HUES48 (cell line): ENCODE data around the gene OR11H7.
"Not testable (repeated sequence)": the region's sequence is repeated elsewhere in the genome, so short reads cannot be mapped to it uniquely, and the experiment has no call there.

Experiments
- H3K27ac ChIP-seq: one replicate; pipeline ENCODE4 v1.7.0; 2013; ENCODE audit warnings: low read depth, low read length, inconsistent platforms
- H3K27me3 ChIP-seq: 2 replicates; pipeline ENCODE4 v1.6.1; 2013; ENCODE audit warnings: mild to moderate bottlenecking, low read length; ENCODE audit not compliant: control insufficient read depth, insufficient read depth
- H3K36me3 ChIP-seq: 2 replicates; pipeline ENCODE4 v1.6.1; 2013; ENCODE audit warnings: low read length; ENCODE audit not compliant: control insufficient read depth, insufficient read depth
- H3K4me1 ChIP-seq: 2 replicates; pipeline ENCODE4 v1.6.1; 2013; ENCODE audit warnings: mild to moderate bottlenecking, low read length; ENCODE audit not compliant: control insufficient read depth, insufficient read depth
- H3K4me3 ChIP-seq: 2 replicates; pipeline ENCODE4 v1.5.1; 2013; ENCODE audit warnings: mild to moderate bottlenecking, low read depth, low read length
- H3K9ac ChIP-seq: 2 replicates; pipeline ENCODE4 v1.6.1; 2013; ENCODE audit warnings: mild to moderate bottlenecking, low read depth, low read length, moderate library complexity
- H3K9me3 ChIP-seq: 2 replicates; pipeline ENCODE4 v1.6.1; 2013; ENCODE audit warnings: low read length; ENCODE audit not compliant: control insufficient read depth, insufficient read depth

Gene OR11H7

DNA sequence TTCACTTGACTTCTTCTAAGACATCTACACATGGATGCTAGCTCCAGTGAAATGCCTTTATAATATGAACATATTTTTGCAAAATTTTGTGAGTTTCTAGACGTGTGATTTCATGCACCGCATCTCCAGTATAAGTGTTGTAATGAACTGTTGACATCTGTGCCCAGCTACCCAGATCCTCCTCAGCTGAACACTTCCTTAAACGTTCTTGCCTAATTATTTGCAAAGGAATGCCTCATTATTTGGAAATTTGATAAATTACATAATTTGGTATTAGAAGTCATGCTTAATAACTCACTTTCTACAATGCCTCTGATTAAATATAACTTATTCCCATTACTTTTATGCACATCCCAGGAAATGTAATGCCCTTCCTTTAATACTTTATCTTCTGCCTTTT lies 24.1 kb upstream of the OR11H7 start:
- Histone ChIP-seq H3K27me3 (no peaks in the 10 kb centered on the region), H3K9ac (no peak overlapping the region), H3K4me1 (no peaks in the 10 kb centered on the region), H3K27ac (no peak overlapping the region), H3K4me3 (no peak overlapping the region), H3K36me3 (no peaks in the 10 kb centered on the region), H3K9me3 (peaks cover 92% of the 10 kb centered on the region)

DNA sequence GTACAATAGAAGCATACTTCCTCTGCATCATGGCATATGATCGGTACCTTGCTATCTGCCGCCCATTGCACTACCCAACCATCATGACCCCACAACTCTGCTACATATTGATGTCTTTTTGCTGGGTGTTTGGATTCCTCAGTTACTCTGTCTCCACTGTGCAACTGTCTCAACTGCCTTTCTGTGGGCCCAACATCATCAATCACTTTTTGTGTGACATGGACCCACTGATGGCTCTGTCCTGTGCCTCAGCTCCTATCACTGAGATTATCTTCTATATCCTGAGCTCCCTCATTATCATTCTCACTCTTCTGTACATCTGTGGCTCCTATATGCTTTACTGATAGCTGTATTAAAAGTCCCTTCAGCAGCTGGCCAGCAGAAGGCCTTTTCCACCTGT lies 19.2 kb upstream of the OR11H7 start:
- H3K27ac ChIP-seq, result no peak overlapping the region
- H3K4me1 ChIP-seq, result no peaks in the 10 kb centered on the region
- H3K4me3 ChIP-seq, result no peak overlapping the region
- H3K36me3 ChIP-seq, result no peaks in the 10 kb centered on the region
- H3K27me3 ChIP-seq, result no peaks in the 10 kb centered on the region
- peaks cover 78% of the 10 kb centered on the region for H3K9me3 ChIP-seq
- H3K9ac ChIP-seq, result no peak overlapping the region

DNA sequence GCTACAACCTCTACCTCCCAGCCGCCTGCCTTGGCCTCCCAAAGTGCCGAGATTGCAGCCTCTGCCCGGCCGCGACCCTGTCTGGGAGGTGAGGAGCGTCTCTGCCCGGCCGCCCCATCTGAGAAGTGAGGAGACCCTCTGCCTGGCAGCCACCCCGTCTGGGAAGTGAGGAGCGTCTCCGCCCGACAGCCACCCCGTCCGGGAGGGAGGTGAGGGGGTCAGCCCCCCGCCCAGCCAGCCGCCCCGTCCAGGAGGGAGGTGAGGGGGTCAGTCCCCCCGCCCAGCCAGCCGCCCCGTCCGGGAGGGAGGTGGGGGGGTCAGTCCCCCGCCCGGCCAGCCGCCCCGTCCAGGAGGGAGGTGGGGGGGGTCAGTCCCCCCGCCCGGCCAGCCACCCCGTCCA lies 16.4 kb upstream of the OR11H7 start:
- H3K27me3 ChIP-seq, H3K9ac ChIP-seq, H3K27ac ChIP-seq, H3K36me3 ChIP-seq, H3K4me1 ChIP-seq, H3K4me3 ChIP-seq: not testable (repeated sequence)
- H3K9me3 ChIP-seq, result peaks cover 69% of the 10 kb centered on the region

DNA sequence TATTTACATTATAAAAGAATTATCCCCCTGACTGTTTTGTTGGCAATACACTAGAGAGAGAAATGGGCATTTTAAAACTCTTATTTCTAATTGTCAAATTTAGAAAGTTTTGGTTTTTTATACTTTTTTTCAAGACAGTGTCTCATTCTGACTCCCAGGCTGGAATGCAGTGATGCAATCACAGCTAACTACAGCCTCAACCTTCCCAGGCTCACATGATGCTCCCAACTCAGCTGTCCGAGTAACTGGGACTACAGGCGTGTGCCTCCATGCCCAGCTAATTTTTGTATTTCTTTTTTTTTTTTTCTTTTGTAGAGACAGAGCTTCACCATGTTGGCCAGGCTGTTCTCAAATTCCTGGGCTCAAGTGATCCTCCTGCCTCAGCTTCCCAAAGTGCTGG lies 13.6 kb upstream of the OR11H7 start:
- no peak overlapping the region for H3K4me3 ChIP-seq
- H3K9ac ChIP-seq, result no peak overlapping the region
- H3K36me3 ChIP-seq, result no peaks in the 10 kb centered on the region
- H3K9me3 ChIP-seq, result peaks cover 68% of the 10 kb centered on the region
- H3K27me3 ChIP-seq, result no peaks in the 10 kb centered on the region
- no peaks in the 10 kb centered on the region for H3K4me1 ChIP-seq
- no peak overlapping the region for H3K27ac ChIP-seq

DNA sequence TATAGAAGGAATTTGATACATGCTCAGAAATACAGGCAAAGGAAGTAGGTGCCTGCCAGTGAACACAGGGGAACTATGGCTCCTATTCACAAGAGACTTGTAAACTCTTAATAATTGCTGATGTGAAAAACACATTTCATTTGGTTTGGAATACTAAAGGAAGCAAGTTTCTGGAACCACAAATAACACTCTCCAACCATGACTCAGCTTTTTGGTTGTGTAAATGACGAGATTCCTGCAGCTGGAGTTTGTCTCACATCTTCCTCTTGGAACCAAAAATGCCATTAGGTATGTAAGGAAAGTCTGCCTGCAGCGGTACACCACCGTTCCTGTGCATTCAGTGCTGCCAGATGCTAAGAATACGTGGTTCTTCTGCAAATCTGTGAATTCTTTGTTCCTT lies 9.7 kb upstream of the OR11H7 start:
- Histone ChIP-seq H3K27me3 (no peaks in the 10 kb centered on the region), H3K4me3 (no peak overlapping the region), H3K27ac (no peak overlapping the region), H3K9me3 (peaks cover 77% of the 10 kb centered on the region), H3K36me3 (no peaks in the 10 kb centered on the region), H3K9ac (no peak overlapping the region), H3K4me1 (no peaks in the 10 kb centered on the region)

DNA sequence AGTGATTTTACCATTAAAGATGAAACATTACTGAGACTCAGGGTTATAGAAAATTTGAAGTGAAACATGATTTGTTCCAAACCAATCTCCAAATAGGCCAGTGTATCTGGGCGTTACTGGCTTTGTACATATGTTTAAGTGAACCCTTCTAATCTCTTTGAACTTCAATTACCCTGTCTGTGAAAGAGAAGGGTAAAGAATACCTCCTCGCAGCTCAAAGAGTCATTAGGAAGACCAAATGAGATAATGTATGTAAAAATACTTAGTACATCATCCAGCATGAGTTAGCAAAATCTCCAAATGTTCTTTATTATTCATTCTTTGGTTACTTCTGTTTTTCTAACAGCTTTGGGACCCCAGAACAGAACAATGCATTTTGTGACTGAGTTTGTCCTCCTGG lies 5.4 kb upstream of the OR11H7 start, which contains the start of gene OR11H6:
OR11H6 (plus strand) TSS at position 301 of the 400 bp plus-strand sequence; CDS start at position 301, 0 bp downstream.
- H3K4me3 ChIP-seq, result no peak within 1 kb of the TSS
- peaks cover 84% of the 10 kb centered on the region for H3K9me3 ChIP-seq

DNA sequence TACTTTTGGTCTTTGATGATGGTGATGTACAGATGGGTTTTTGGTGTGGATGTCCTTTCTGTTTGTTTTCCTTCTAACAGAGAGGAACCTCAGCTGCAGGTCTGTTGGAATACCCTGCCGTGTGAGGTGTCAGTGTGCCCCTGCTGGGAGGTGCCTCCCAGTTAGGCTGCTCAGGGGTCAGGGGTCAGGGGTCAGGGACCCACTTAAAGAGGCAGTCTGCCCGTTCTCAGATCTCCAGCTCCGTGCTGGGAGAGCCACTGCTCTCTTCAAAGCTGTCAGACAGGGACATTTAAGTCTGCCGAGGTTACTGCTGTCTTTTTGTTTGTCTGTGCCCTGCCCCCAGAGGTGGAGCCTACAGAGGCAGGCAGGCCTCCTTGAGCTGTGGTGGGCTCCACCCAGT lies 6.6 kb downstream of the OR11H7 start:
- not testable (repeated sequence) for H3K4me1 ChIP-seq, H3K9ac ChIP-seq, H3K27ac ChIP-seq, H3K4me3 ChIP-seq, H3K36me3 ChIP-seq, H3K27me3 ChIP-seq
- H3K9me3 ChIP-seq, result peaks cover 18% of the 10 kb centered on the region

More for the DNA sequence above, 5.4 kb upstream of the OR11H7 start, which contains the start of gene OR11H6:
- H3K36me3 ChIP-seq, result no peaks in the 10 kb centered on the region
- H3K4me1 ChIP-seq, result no peaks in the 10 kb centered on the region
- H3K27me3 ChIP-seq, result no peaks in the 10 kb centered on the region
- no peak within 1 kb of the TSS for H3K9ac ChIP-seq
- H3K27ac ChIP-seq, result no peak within 1 kb of the TSS

DNA sequence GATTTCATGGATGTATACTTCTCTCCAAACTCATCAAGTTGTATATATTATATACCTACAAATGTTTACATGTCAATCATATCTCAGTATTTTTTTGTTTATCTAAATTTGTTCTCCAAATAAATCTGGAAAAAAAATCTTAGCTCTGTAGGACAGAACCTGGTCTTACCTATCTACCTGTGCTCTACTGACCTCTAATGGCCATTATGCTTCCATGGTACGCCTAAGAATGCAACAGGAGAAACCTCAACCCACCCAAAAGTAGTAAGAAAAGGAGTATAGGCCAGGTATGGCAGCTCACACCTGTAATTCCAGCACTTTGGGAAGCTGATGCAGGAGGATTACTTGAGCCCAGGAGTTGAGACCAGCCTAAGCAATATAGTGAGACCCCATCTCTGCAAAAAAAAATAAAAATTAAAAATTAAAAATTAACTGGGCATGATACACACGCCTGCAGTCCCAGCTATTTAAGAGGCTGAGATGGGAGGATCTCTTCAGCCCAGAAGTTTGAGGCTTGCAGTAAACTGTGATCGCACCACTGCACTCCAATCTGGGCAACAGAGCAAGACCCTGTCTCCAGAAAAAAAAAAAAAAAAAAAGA lies 19.0 kb downstream of the OR11H7 start:
- Histone ChIP-seq H3K9me3 (peaks cover 70% of the 10 kb centered on the region), H3K4me1 (no peaks in the 10 kb centered on the region), H3K4me3 (no peak overlapping the region)

DNA sequence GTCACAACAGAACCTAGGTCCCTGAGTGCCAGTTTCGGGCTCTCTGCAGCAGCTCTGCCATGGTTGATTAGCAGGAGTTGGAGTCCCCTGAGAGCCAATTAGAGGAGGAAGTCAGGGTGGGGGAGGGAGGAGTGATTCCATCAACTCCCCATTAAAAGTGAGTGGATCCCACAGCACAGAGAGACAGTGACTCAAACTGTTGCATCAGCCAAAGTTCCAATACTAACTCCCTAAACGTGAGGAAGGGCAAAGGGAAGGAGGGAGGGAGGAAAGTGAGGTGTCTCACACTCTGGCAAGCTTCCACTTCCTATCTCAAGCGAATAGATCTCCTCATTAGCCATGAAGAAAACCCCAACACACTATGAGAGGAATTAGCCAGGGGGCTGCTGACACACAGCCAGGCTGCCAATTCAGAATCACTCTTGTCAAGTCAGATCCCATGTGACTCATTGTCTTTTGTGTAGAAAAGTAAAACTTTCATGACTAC lies 33.9 kb downstream of the OR11H7 start:
- H3K9me3 ChIP-seq, result peaks cover 44% of the 10 kb centered on the region
- no peak overlapping the region for H3K9ac ChIP-seq
- H3K4me1 ChIP-seq, result no peaks in the 10 kb centered on the region
- H3K27ac ChIP-seq, result no peak overlapping the region
- no peak overlapping the region for H3K4me3 ChIP-seq
- H3K27me3 ChIP-seq, result no peaks in the 10 kb centered on the region
- H3K36me3 ChIP-seq, result no peaks in the 10 kb centered on the region

More for the DNA sequence above, 19.0 kb downstream of the OR11H7 start:
- no peak overlapping the region for H3K27ac ChIP-seq
- H3K36me3 ChIP-seq, result no peaks in the 10 kb centered on the region
- H3K9ac ChIP-seq, result no peak overlapping the region
- H3K27me3 ChIP-seq, result no peaks in the 10 kb centered on the region

DNA sequence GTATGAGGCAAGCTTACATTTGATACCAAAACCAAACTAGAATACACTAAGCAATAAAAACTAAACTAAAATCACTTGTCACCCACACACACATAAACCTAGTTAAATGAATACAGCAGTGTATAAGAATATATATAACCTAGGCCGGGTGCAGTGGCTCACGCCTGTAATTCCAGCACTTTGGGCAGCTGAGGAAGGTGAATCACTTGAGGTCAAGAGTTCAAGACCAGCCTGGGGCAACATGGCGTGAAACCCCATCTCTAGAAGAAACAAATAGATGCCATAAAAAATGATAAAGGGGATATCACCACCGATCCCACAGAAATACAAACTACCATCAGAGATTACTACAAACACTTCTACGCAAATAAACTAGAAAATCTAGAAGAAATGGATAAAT lies 35.6 kb downstream of the OR11H7 start:
- not testable (repeated sequence) for H3K4me3 ChIP-seq, H3K36me3 ChIP-seq, H3K9ac ChIP-seq, H3K4me1 ChIP-seq, H3K27me3 ChIP-seq, H3K27ac ChIP-seq
- peaks cover 41% of the 10 kb centered on the region for H3K9me3 ChIP-seq

DNA sequence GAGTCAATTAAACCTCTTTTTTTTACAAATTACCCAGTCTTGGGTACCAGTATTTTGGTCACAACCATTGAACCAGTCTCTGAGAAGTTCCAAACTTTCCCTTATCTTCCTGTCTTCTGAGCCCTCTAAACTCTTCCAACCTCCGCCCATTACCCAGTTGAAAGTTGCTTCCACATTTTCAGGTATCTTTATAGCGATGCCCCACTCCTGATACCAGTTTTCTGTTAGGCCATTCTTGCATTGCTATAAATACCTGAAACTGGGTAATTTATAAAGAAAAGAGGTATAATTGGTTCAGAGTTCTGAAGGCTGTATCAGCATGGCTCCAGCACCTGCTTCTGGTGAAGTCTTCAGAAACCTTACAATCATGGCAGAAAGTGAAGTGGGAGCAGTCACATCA lies 45.3 kb downstream of the OR11H7 start:
- Histone ChIP-seq H3K27me3 (no peaks in the 10 kb centered on the region), H3K4me3 (no peak overlapping the region), H3K36me3 (no peaks in the 10 kb centered on the region), H3K9me3 (peaks cover 70% of the 10 kb centered on the region), H3K9ac (no peak overlapping the region), H3K4me1 (no peaks in the 10 kb centered on the region), H3K27ac (no peak overlapping the region)
